HEK293T (cell line): ENCODE results near the gene RAB30.

ENCODE experiments used
- BHLHE40 ChIP-seq: fragments of 450-650 bp; IDR thresholded peaks from 2 replicates; pipeline ENCODE4 v1.6.1; 2016; ENCODE audit warnings: mild to moderate bottlenecking, moderate library complexity, borderline replicate concordance
- CTBP1 ChIP-seq: fragments of 450-650 bp; IDR thresholded peaks from 2 replicates; pipeline ENCODE4 v1.6.1; 2016; ENCODE audit warnings: borderline replicate concordance
- FOXK2 ChIP-seq: fragments of 450-650 bp; IDR thresholded peaks from 2 replicates; pipeline ENCODE4 v1.6.1; 2016; ENCODE audit warnings: mild to moderate bottlenecking
- FOXM1 ChIP-seq: fragments of 450-650 bp; IDR thresholded peaks from 2 replicates; pipeline ENCODE4 v1.6.1; 2017; ENCODE audit warnings: mild to moderate bottlenecking, borderline replicate concordance
- NFRKB ChIP-seq: fragments of 450-650 bp; IDR thresholded peaks from 2 replicates; pipeline ENCODE4 v1.6.1; 2016; ENCODE audit warnings: mild to moderate bottlenecking, moderate library complexity
- SP1 ChIP-seq: fragments of 450-650 bp; IDR thresholded peaks from 2 replicates; pipeline ENCODE4 v1.6.1; 2017
- TARDBP ChIP-seq: fragments of 450-650 bp; IDR thresholded peaks from 2 replicates; pipeline ENCODE4 v1.6.1; 2016
- ZNF384 ChIP-seq: fragments of 450-650 bp; IDR thresholded peaks from 2 replicates; pipeline ENCODE4 v1.6.1; 2016
- TF ChIP-seq, protein P1 (sequence below): fragments of 450-650 bp; IDR thresholded peaks from 2 replicates; pipeline ENCODE4 v1.6.1; 2016

DNA sequence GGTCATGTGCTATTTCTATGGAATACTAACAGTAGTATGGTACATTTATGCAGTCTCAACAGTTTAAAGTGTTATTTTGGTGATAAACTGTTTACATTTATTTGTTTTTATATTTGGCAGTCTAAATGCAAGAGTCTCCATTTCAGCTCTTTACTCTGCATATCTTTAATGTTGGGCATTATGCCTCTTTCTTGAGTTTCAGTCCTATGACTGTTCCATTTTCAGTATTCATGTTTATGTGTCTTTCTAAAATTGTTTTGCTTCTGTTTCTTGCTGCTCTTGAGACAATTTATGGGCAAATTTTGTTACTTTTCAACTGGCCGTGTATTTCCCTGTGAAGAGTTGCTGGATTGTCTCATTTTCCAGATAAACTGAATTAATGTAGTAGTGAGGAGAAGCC lies 6.6 kb upstream of the RAB30 start:
- no peak for TF ChIP-seq FOXK2
- TF ChIP-seq NFRKB, result no peak
- TF ChIP-seq FOXM1, result no peak
- TF ChIP-seq, protein P1, sequence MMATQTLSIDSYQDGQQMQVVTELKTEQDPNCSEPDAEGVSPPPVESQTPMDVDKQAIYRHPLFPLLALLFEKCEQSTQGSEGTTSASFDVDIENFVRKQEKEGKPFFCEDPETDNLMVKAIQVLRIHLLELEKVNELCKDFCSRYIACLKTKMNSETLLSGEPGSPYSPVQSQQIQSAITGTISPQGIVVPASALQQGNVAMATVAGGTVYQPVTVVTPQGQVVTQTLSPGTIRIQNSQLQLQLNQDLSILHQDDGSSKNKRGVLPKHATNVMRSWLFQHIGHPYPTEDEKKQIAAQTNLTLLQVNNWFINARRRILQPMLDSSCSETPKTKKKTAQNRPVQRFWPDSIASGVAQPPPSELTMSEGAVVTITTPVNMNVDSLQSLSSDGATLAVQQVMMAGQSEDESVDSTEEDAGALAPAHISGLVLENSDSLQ, result no peak
- TF ChIP-seq SP1, result no peak
- no peak for TF ChIP-seq TARDBP
- TF ChIP-seq ZNF384, result no peak
- no peak for TF ChIP-seq CTBP1
- no peak for TF ChIP-seq BHLHE40
